Activated CD8-positive, alpha-beta T cell treated with anti-CD3 and anti-CD28 coated beads for 36 hours (primary cell): ENCODE measurements around the gene MXD3. TPM values are rescaled to one million over a fixed set of nuclear protein-coding genes. Genes with fewer than 3 reads are reported as not detected.

Experiments used
- ATAC-seq: fragments of 200-7000 bp; cut with Tn5 transposase; one replicate; pipeline ENCODE4 v1.10.0; 2021; ENCODE audit warnings: mild to moderate bottlenecking, moderate library complexity
- CTCF ChIA-PET: fragments of 350-600 bp; sonication (Branson Sonifier 250); formaldehyde crosslinking; loops from one replicate; lab custom pipeline; 2021; ENCODE audit warnings: antibody characterized with exemption; lab: Charles Lee
- POLR2A ChIA-PET: fragments of 350-600 bp; sonication (Branson Sonifier 250); formaldehyde crosslinking; loops from one replicate; lab custom pipeline; 2021; ENCODE audit warnings: antibody characterized with exemption; lab: Charles Lee
- DNase-seq: peaks from one replicate; pipeline ENCODE4 v3.0.0-alpha.2; 2020
- H3K27ac Mint-ChIP-seq: one replicate; pipeline ENCODE4 v1.8.0; 2021; ENCODE audit warnings: mild to moderate bottlenecking, mixed read lengths
- H3K27me3 Mint-ChIP-seq: one replicate; pipeline ENCODE4 v1.8.0; 2021; ENCODE audit warnings: mixed read lengths
- H3K36me3 Mint-ChIP-seq: one replicate; pipeline ENCODE4 v1.8.0; 2021; ENCODE audit warnings: low read depth, mixed read lengths
- H3K4me1 Mint-ChIP-seq: one replicate; pipeline ENCODE4 v1.8.0; 2021; ENCODE audit warnings: low read depth, mixed read lengths
- H3K4me3 Mint-ChIP-seq: one replicate; pipeline ENCODE4 v1.8.0; 2021; ENCODE audit warnings: mild to moderate bottlenecking, moderate library complexity, mixed read lengths
- H3K9me3 Mint-ChIP-seq: one replicate; pipeline ENCODE4 v1.8.0; 2021; ENCODE audit warnings: mixed read lengths
- CTCF ChIP-seq: fragments of 200-600 bp; IDR thresholded peaks from one replicate; pipeline ENCODE4 v1.8.0; 2022; ENCODE audit warnings: antibody characterized with exemption, mild to moderate bottlenecking
- intact Hi-C: fragments of 100-400 bp; cut with micrococcal nuclease; formaldehyde crosslinking; loops from one replicate; pipeline ENCODE4 v1.10.0; 2022
- total RNA-seq, 2 experiments: library from RNA; stranded (reverse); gene quantifications; one replicate each; pipeline ENCODE4 v1.2.3, GENCODE V29; 2021

MXD3 gene
- total RNA-seq, 2 experiments from 2014 or later: 19.3 to 25.1 TPM

- Mint-ChIP-seq H3K27ac (peak overlapping the region; percentile 32), H3K36me3 (peaks cover 46% of the 10 kb centered on the region), H3K27me3 (no peaks in the 10 kb centered on the region), H3K4me3 (no peak overlapping the region), H3K4me1 (peaks cover 11% of the 10 kb centered on the region), H3K9me3 (no peaks in the 10 kb centered on the region)
- POLR2A ChIA-PET: no interaction called here
- CTCF ChIA-PET: no interaction called here
- intact Hi-C loops: no loop called here
- no peak for TF ChIP-seq CTCF
- ATAC-seq: no peak
- no peak for DNase-seq
These were observed 20.7 kb downstream of the MXD3 start for GRCh38 chr5:177290816-177291596.

GRCh38 chr5:177288191-177288590 lies 23.5 kb downstream of the MXD3 start:
- Mint-ChIP-seq H3K27ac (no peak overlapping the region), H3K9me3 (no peaks in the 10 kb centered on the region), H3K27me3 (no peaks in the 10 kb centered on the region), H3K4me3 (no peak overlapping the region), H3K4me1 (no peaks in the 10 kb centered on the region), H3K36me3 (peaks cover 32% of the 10 kb centered on the region)
- intact Hi-C loops: no loop called here
- no peak for DNase-seq
- ChIA-PET POLR2A (no interaction called here), CTCF (interaction anchor here (1.1 kb wide), 1 partner anchor 18 kb away, joined by 4 read pairs; no protein-coding TSS in a partner anchor)
- no peak for TF ChIP-seq CTCF
- no peak for ATAC-seq

- Mint-ChIP-seq H3K27ac (peak overlapping the region; percentile 68), H3K4me1 (peaks cover 4% of the 10 kb centered on the region), H3K9me3 (no peaks in the 10 kb centered on the region), H3K36me3 (peaks cover 29% of the 10 kb centered on the region), H3K4me3 (no peak overlapping the region), H3K27me3 (no peaks in the 10 kb centered on the region)
- ATAC-seq (no peak), DNase-seq (no peak)
- intact Hi-C loops: no loop called here
- ChIA-PET POLR2A (no interaction called here), CTCF (interaction anchor here (0.7 to 2.0 kb wide), 5 partner anchors 13 to 1171 kb away, joined by 3 to 7 read pairs (median 4); no protein-coding TSS in a partner anchor)
- TF ChIP-seq CTCF: no peak
These were observed 34.8 kb downstream of the MXD3 start for GRCh38 chr5:177276886-177277285.

- Mint-ChIP-seq H3K27me3 (no peaks in the 10 kb centered on the region), H3K4me1 (peaks cover 4% of the 10 kb centered on the region), H3K9me3 (no peaks in the 10 kb centered on the region), H3K4me3 (no peak overlapping the region), H3K36me3 (peaks cover 25% of the 10 kb centered on the region), H3K27ac (no peak overlapping the region)
- TF ChIP-seq CTCF: no peak
- DNase-seq: no peak
- CTCF ChIA-PET: interaction anchor here (2.0 kb wide), 1 partner anchor 162 kb away, joined by 7 read pairs; no protein-coding TSS in a partner anchor
- intact Hi-C loops: no loop called here
- POLR2A ChIA-PET: interaction anchor here (0.6 kb wide), 1 partner anchor 36 kb away, joined by 4 read pairs; no protein-coding TSS in a partner anchor
- no peak for ATAC-seq
These were observed 35.8 kb downstream of the MXD3 start for GRCh38 chr5:177275883-177276282.

- POLR2A ChIA-PET: no interaction called here
- CTCF ChIA-PET: interaction anchor here (2.0 to 2.4 kb wide), 2 partner anchors 38 to 157 kb away, joined by 4 to 9 read pairs; no protein-coding TSS in a partner anchor
- intact Hi-C loops: no loop called here
These were observed 40.6 kb downstream of the MXD3 start for GRCh38 chr5:177271113-177271512.

More at GRCh38 chr5:177271113-177271512, 40.6 kb downstream of the MXD3 start:
- Mint-ChIP-seq H3K4me1 (no peaks in the 10 kb centered on the region), H3K27ac (no peak overlapping the region), H3K4me3 (no peak overlapping the region), H3K9me3 (no peaks in the 10 kb centered on the region), H3K36me3 (peaks cover 24% of the 10 kb centered on the region), H3K27me3 (no peaks in the 10 kb centered on the region)
- ATAC-seq: no peak
- TF ChIP-seq CTCF: no peak
- DNase-seq: no peak
